ENCODE data around the gene KIAA1191. TPM values are rescaled to one million over a fixed set of nuclear protein-coding genes. Genes with fewer than 3 reads are reported as not detected.

The KIAA1191 gene
- total and polyA plus RNA-seq, 2 of the 4 experiments (the other 2 are of a cell fraction): 114 to 124 TPM

DNA sequence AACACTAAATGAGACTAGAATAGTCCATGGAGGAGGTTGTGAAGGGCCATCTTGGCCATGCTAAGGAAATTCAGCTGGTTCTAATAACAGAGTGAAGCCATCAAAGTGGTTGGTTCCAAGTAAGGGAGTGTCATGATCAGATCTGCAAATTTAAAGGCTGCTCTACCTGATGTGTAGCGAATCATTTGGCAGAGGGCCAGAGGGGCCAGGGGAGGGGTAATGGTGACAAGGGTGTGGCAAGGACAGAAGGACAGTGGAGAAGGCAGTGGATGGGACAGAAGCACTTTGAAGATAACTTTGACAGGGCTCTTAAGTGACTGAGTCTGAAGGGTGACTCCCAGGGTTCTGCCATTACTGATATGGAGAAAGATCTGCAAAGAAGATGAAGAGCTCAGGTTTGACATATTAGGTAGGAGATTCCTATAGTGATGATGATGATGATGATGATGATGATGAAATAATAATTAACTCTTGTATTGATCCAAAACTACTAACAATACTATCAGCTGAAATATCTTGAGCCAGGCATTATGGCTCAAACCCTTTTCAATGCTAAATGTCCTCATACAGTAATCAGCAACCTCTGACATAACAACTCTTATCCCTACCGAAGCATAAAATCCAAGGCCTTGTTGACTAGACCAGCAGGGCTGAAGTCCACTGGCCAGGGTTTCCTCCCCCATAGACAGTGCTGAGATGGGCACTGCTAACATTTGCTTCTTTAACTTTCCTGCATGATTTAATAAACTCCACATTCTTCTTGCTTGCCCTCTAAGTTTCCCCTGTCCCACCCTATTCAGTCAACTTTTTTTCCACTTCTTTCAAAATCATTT, 20.0 kb downstream of the KIAA1191 start:
- Histone ChIP-seq H3K36me3 (ENCODE audit: control insufficient read depth, insufficient read depth, low read length) (peaks cover 30% of the 10 kb centered on the region), H3K4me1 (ENCODE audit: control insufficient read depth, insufficient read depth, low read length) (no peaks in the 10 kb centered on the region), H2AFZ (replicated peaks; ENCODE audit: low read length, poor library complexity) (no peak overlapping the region), H4K20me1 (ENCODE audit: insufficient read depth, low read length) (no peaks in the 10 kb centered on the region), H3K4me3 (ENCODE audit: insufficient read depth, low read depth, low read length) (no peak overlapping the region), H2BK5ac (ENCODE audit: low read depth, low read length, poor library complexity, severe bottlenecking) (no peak overlapping the region), H3K4me2 (ENCODE audit: low read depth, low read length) (no peak overlapping the region), H2BK120ac (ENCODE audit: low read depth, low read length) (no peak overlapping the region), H2AK5ac (ENCODE audit: low read depth, low read length) (no peak overlapping the region), H2AK9ac (replicated peaks; ENCODE audit: low read depth, low read length, poor library complexity) (no peak overlapping the region), H3K27ac (ENCODE audit: insufficient read depth, low read length) (no peak overlapping the region), H4K8ac (ENCODE audit: low read depth in 2 of 2, low read length in 2 of 2) (no peak overlapping the region), H3K9me1 (ENCODE audit: insufficient read depth, low read length) (no peaks in the 10 kb centered on the region), H4K5ac (ENCODE audit: low read depth, low read length) (no peak overlapping the region), H3K18ac (ENCODE audit: low read depth, low read length) (no peak overlapping the region), H2BK15ac (ENCODE audit: low read depth, low read length) (no peak overlapping the region), H2BK20ac (ENCODE audit: low read depth, low read length) (no peak overlapping the region), H4K91ac (ENCODE audit: insufficient read depth, low read depth, low read length) (no peak overlapping the region), H3K23ac (ENCODE audit: low read depth, low read length) (no peak overlapping the region), H3K9ac (ENCODE audit: low read depth, low read length) (no peak overlapping the region), H3K56ac (ENCODE audit: extremely low read depth, insufficient read depth, low read length) (no peak overlapping the region), H3K14ac (replicated peaks; ENCODE audit: low read depth, low read length) (no peak overlapping the region), H3K4ac (ENCODE audit: low read depth, low read length) (no peak overlapping the region), H3K9me3 (ENCODE audit: control insufficient read depth, insufficient read depth, low read length) (no peaks in the 10 kb centered on the region), H3K79me1 (ENCODE audit: low read depth in 1 of 2, low read length in 2 of 2) (no peaks in the 10 kb centered on the region), H3K27me3 (ENCODE audit: control insufficient read depth, insufficient read depth, low read length) (no peaks in the 10 kb centered on the region)
- dilution Hi-C loops (cut with HindIII; ENCODE audit: low sequenced_read_pairs, unreplicated experiment) (no loop called here), in situ Hi-C loops (cut with MboI; ENCODE audit: low sequenced_read_pairs) (loop anchor here (25.0 kb wide), 1 partner anchor 604 kb away; no protein-coding TSS in a partner anchor), intact Hi-C loops (cut with micrococcal nuclease) (no loop called here)
- ATAC-seq (ENCODE audit: low read depth) (no peak), DNase-seq (no peak)
- TF ChIP-seq CEBPB (IDR thresholded peaks at IDR 0.05; ENCODE audit: low read depth, low read length) (no peak), RCOR1 (IDR thresholded peaks at IDR 0.05; ENCODE audit: insufficient replicate concordance, low read length) (no peak), RAD21 (IDR thresholded peaks at IDR 0.05; ENCODE audit: low read length) (no peak), RFX5 (IDR thresholded peaks at IDR 0.05; ENCODE audit: low read depth, low read length) (no peak), MAFK (IDR thresholded peaks at IDR 0.05; ENCODE audit: low read depth, low read length) (no peak), SMC3 (IDR thresholded peaks at IDR 0.05; ENCODE audit: low read depth, low read length) (no peak), POLR2A (IDR thresholded peaks at IDR 0.05; ENCODE audit: low read depth, low read length) (no peak), BHLHE40 (IDR thresholded peaks at IDR 0.05; ENCODE audit: low read depth, low read length) (no peak), MAZ (IDR thresholded peaks at IDR 0.05; ENCODE audit: borderline replicate concordance, low read depth, low read length) (no peak), CHD1 (IDR thresholded peaks at IDR 0.05; ENCODE audit: low read depth, low read length) (no peak)
- TF ChIP-seq, protein P1, sequence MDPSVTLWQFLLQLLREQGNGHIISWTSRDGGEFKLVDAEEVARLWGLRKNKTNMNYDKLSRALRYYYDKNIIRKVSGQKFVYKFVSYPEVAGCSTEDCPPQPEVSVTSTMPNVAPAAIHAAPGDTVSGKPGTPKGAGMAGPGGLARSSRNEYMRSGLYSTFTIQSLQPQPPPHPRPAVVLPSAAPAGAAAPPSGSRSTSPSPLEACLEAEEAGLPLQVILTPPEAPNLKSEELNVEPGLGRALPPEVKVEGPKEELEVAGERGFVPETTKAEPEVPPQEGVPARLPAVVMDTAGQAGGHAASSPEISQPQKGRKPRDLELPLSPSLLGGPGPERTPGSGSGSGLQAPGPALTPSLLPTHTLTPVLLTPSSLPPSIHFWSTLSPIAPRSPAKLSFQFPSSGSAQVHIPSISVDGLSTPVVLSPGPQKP (IDR thresholded peaks at IDR 0.05; ENCODE audit: borderline replicate concordance, low read depth, low read length): no peak
- WGBS, 2 experiments (ENCODE audit: extremely low coverage in 2 of 2, insufficient read length in 1 of 2): 100% methylated on average over 2 of the region's 2 CpGs; no CpG with 5 or more reads in 1 of the 2 experiments
- CTCF ChIA-PET: no interaction called here
- POLR2A ChIA-PET (ENCODE audit: unreplicated experiment): no interaction called here
- no TSS peak for BruUV-seq (replicated peaks)

Data from IMR-90 (cell line).